ENCODE measurements around the gene ROR1. TPM values are rescaled to one million over a fixed set of nuclear protein-coding genes. Genes with fewer than 3 reads are reported as not detected.
A peak's percentile ranks its signal among the peaks of the same experiment; 100 is the strongest.

ROR1 gene
- total and polyA plus RNA-seq, 2 of the 13 experiments (the other 11 are each of a cell fraction or from before 2014, with no cell fraction given) = 0.58 to 2.3 TPM

DNA sequence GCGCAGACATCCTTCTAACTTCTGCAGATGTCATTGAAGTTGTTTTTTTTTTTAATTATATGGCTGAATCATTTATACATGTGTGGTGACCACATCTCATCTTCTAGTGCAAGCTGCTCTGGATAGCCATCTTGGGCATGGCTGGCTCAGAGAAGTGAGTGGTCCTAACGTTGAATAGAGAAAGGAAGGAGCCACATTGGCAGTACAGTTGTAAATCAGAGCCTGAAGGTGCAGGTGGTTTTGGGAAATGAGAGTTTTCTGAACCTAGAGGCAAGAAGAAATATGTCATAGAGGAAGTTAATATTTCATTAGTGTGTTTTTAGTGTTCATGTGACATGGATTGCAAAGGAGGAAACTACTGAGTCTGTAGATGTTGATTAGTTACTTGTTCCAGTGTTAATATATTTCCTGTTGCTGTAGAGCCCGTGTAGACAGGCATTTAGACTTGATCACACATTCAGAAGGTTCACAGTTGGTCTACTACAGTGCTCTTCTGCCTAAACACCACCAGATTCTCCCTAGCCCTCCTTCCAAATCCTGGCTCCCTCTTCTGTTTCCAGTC is 163.7 kb downstream of the ROR1 start:
- no peak for DNase-seq (ENCODE audit: low spot score)
- no peaks in the 10 kb centered on the region for H3K9me3 ChIP-seq (ENCODE audit: low read length)
- no peak overlapping the region for H3K4me3 ChIP-seq (replicated peaks in 1 of 3; ENCODE audit: insufficient read depth in 1 of 3, low read depth in 2 of 3, low read length in 3 of 3)
- FAIRE-seq = no peak
- no peaks in the 10 kb centered on the region for H3K79me2 ChIP-seq (ENCODE audit: insufficient read depth, low read length)
- ChIA-PET CTCF (ENCODE audit: low intra/inter-chr PET ratio, low total read pairs) (no interaction called here), POLR2A (no interaction called here)
- no peak overlapping the region for H3K27ac ChIP-seq (ENCODE audit: extremely low read length, insufficient read depth, low read length)
- TF ChIP-seq SIN3B (IDR thresholded peaks at IDR 0.05; ENCODE audit: low read length) (no peak), AHR (CRISPR knock-in tag; IDR thresholded peaks at IDR 0.05) (no peak), ELK4 (CRISPR knock-in tag; IDR thresholded peaks at IDR 0.05; ENCODE audit: borderline replicate concordance) (no peak), HNF4A (CRISPR knock-in tag; IDR thresholded peaks at IDR 0.05) (no peak)
- intact Hi-C loops (cut with micrococcal nuclease; ENCODE audit: unreplicated experiment) = no loop called here
- no peak for ATAC-seq
- no peak overlapping the region for H3K4me2 ChIP-seq (ENCODE audit: low read depth, low read length)
- 0 out of 2 replicates have a peak, but pooled peaks cover 2% of the 10 kb centered on the region for H4K20me1 ChIP-seq (ENCODE audit: insufficient read depth, low read length)
- no peak overlapping the region for H3K9ac ChIP-seq (ENCODE audit: insufficient read depth, low read depth, low read length)
- H3K4me1 ChIP-seq (ENCODE audit: insufficient read depth, low read length) = no peaks in the 10 kb centered on the region
- H3K36me3 ChIP-seq (replicated peaks in 1 of 2; ENCODE audit: control insufficient read depth in 1 of 2, insufficient read depth in 2 of 2, low read length in 2 of 2) = no peaks in the 10 kb centered on the region
- no TSS peak for BruUV-seq (replicated peaks)
- H2AFZ ChIP-seq (ENCODE audit: low read length) = no peak overlapping the region
- H3K27me3 ChIP-seq (ENCODE audit: control insufficient read depth in 1 of 2, insufficient read depth in 2 of 2, low read length in 2 of 2) = no peaks in the 10 kb centered on the region
- in situ Hi-C loops (cut with HindIII; ENCODE audit: extremely low pct_ligation_motif_present, low pct_unique_long_range_greater_than_20kb) = no loop called here
- WGBS (ENCODE audit: low lambda C conversion rate) = 33% methylated on average over 3 of the region's 3 CpGs

GRCh38 chr1:63940440-63940839 is 166.6 kb downstream of the ROR1 start:
- Histone ChIP-seq H2AFZ (ENCODE audit: low read length) (no peak overlapping the region), H3K27ac (ENCODE audit: extremely low read length, insufficient read depth, low read length) (no peak overlapping the region), H4K20me1 (ENCODE audit: insufficient read depth, low read length) (no peaks in the 10 kb centered on the region), H3K36me3 (replicated peaks in 1 of 2; ENCODE audit: control insufficient read depth in 1 of 2, insufficient read depth in 2 of 2, low read length in 2 of 2) (no peaks in the 10 kb centered on the region), H3K4me1 (ENCODE audit: insufficient read depth, low read length) (no peaks in the 10 kb centered on the region), H3K9ac (ENCODE audit: insufficient read depth, low read depth, low read length) (no peak overlapping the region), H3K4me2 (ENCODE audit: low read depth, low read length) (no peak overlapping the region), H3K9me3 (ENCODE audit: low read length) (no peaks in the 10 kb centered on the region), H3K79me2 (ENCODE audit: insufficient read depth, low read length) (no peaks in the 10 kb centered on the region), H3K4me3 (replicated peaks in 1 of 3; ENCODE audit: insufficient read depth in 1 of 3, low read depth in 2 of 3, low read length in 3 of 3) (no peak overlapping the region), H3K27me3 (ENCODE audit: control insufficient read depth in 1 of 2, insufficient read depth in 2 of 2, low read length in 2 of 2) (no peaks in the 10 kb centered on the region)
- ChIA-PET CTCF (ENCODE audit: low intra/inter-chr PET ratio, low total read pairs) (no interaction called here), POLR2A (no interaction called here)
- intact Hi-C loops (cut with micrococcal nuclease; ENCODE audit: unreplicated experiment) = no loop called here
- WGBS (ENCODE audit: low lambda C conversion rate) = 77% methylated on average over 2 of the region's 2 CpGs
- BruUV-seq (replicated peaks) = no TSS peak
- no peak for ATAC-seq
- in situ Hi-C loops (cut with HindIII; ENCODE audit: extremely low pct_ligation_motif_present, low pct_unique_long_range_greater_than_20kb) = no loop called here
- TF ChIP-seq MEF2D (CRISPR knock-in tag; IDR thresholded peaks at IDR 0.05) = no peak
- TF ChIP-seq, protein P1, sequence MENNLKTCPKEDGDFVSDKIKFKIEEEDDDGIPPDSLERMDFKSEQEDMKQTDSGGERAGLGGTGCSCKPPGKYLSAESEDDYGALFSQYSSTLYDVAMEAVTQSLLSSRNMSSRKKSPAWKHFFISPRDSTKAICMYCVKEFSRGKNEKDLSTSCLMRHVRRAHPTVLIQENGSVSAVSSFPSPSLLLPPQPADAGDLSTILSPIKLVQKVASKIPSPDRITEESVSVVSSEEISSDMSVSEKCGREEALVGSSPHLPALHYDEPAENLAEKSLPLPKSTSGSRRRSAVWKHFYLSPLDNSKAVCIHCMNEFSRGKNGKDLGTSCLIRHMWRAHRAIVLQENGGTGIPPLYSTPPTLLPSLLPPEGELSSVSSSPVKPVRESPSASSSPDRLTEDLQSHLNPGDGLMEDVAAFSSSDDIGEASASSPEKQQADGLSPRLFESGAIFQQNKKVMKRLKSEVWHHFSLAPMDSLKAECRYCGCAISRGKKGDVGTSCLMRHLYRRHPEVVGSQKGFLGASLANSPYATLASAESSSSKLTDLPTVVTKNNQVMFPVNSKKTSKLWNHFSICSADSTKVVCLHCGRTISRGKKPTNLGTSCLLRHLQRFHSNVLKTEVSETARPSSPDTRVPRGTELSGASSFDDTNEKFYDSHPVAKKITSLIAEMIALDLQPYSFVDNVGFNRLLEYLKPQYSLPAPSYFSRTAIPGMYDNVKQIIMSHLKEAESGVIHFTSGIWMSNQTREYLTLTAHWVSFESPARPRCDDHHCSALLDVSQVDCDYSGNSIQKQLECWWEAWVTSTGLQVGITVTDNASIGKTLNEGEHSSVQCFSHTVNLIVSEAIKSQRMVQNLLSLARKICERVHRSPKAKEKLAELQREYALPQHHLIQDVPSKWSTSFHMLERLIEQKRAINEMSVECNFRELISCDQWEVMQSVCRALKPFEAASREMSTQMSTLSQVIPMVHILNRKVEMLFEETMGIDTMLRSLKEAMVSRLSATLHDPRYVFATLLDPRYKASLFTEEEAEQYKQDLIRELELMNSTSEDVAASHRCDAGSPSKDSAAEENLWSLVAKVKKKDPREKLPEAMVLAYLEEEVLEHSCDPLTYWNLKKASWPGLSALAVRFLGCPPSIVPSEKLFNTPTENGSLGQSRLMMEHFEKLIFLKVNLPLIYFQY (CRISPR knock-in tag; IDR thresholded peaks at IDR 0.05; ENCODE audit: borderline replicate concordance) = no peak
- TF ChIP-seq ZNF660 (CRISPR knock-in tag; IDR thresholded peaks at IDR 0.05; ENCODE audit: borderline replicate concordance, low read depth) = no peak
- TF ChIP-seq, protein P2, sequence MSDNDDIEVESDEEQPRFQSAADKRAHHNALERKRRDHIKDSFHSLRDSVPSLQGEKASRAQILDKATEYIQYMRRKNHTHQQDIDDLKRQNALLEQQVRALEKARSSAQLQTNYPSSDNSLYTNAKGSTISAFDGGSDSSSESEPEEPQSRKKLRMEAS (IDR thresholded peaks at IDR 0.05) = no peak
- TF ChIP-seq ZNF205 (CRISPR knock-in tag; IDR thresholded peaks at IDR 0.05) = no peak
- TF ChIP-seq MAFF (IDR thresholded peaks at IDR 0.05; ENCODE audit: low read depth, low read length) = peak; percentile 70
- TF ChIP-seq MAFK (conservative IDR thresholded peaks at IDR 0.05 in 1 of 2, IDR thresholded peaks at IDR 0.05 in 1 of 2; ENCODE audit: low read length in 2 of 2) = peak; percentile 58 to 75; a peak in 3 of 4 replicates
- no peak for FAIRE-seq
- no peak for DNase-seq (ENCODE audit: low spot score)

Measured in HepG2 (cell line).